Activated CD4-positive, alpha-beta T cell treated with anti-CD3 and anti-CD28 coated beads, Interleukin-2, amount 10 ng/mL, durations not matched to agents 24 days and 14 days (primary cell): Measurements from ENCODE around the gene AK9. TPM values are rescaled to one million over a fixed set of nuclear protein-coding genes. Genes with fewer than 3 reads are reported as not detected.
A peak's percentile ranks its signal among the peaks of the same experiment; 100 is the strongest.
"Not testable (repeated sequence)": the region's sequence is repeated elsewhere in the genome, so short reads cannot be mapped to it uniquely, and the experiment has no call there.

ENCODE experiments used
- DNase-seq: peaks from one replicate; pipeline ENCODE4 v3.0.0; 2022
- H3K27ac Mint-ChIP-seq: one replicate; pipeline ENCODE4 v1.8.0; 2022; ENCODE audit warnings: mild to moderate bottlenecking, mixed read lengths
- H3K27me3 Mint-ChIP-seq: one replicate; pipeline ENCODE4 v1.8.0; 2022; ENCODE audit warnings: mixed read lengths
- H3K36me3 Mint-ChIP-seq: one replicate; pipeline ENCODE4 v1.8.0; 2022; ENCODE audit warnings: low read depth, mild to moderate bottlenecking, mixed read lengths
- H3K4me1 Mint-ChIP-seq: one replicate; pipeline ENCODE4 v1.8.0; 2021; ENCODE audit warnings: mixed read lengths
- H3K4me3 Mint-ChIP-seq: one replicate; pipeline ENCODE4 v1.8.0; 2022; ENCODE audit warnings: mild to moderate bottlenecking, moderate library complexity, mixed read lengths
- H3K9me3 Mint-ChIP-seq: one replicate; pipeline ENCODE4 v1.8.0; 2021; ENCODE audit warnings: mixed read lengths
- intact Hi-C: fragments of 100-400 bp; cut with micrococcal nuclease; formaldehyde crosslinking; loops from one replicate; pipeline ENCODE4 v1.15.1; 2023
- total RNA-seq: library from RNA; stranded (reverse); gene quantifications from 2 replicates; pipeline ENCODE4 v1.2.3, GENCODE V29; 2022

The AK9 gene
- total RNA-seq, 1 donor from 2014 or later, result 2.1 TPM

DNA sequence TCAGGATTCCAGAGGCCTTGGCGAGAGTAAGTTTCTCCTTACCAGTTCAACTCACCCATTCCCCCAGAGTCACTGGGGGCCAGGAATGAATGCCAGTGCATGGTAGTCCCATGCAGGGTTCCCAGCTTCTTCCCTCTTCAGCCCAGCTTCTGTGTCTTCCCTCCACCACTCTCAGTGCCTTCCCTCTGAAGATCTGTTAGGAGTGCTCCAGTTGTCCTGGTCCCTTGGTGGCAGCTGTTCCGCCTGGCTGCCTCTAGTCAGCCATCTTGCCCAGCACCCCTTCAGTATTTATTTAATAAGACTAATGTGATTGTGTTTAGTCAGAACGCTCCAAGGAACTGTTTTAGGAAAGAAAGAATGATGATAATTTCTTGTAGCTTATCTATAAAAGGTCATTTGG lies 23.2 kb upstream of the AK9 start:
- peaks cover 5% of the 10 kb centered on the region for H3K36me3 Mint-ChIP-seq
- no peaks in the 10 kb centered on the region for H3K4me1 Mint-ChIP-seq
- no peak overlapping the region for H3K4me3 Mint-ChIP-seq
- H3K9me3 Mint-ChIP-seq, result peaks cover 4% of the 10 kb centered on the region
- intact Hi-C loops, result no loop called here
- no peaks in the 10 kb centered on the region for H3K27me3 Mint-ChIP-seq
- H3K27ac Mint-ChIP-seq, result no peak overlapping the region
- no peak for DNase-seq

DNA sequence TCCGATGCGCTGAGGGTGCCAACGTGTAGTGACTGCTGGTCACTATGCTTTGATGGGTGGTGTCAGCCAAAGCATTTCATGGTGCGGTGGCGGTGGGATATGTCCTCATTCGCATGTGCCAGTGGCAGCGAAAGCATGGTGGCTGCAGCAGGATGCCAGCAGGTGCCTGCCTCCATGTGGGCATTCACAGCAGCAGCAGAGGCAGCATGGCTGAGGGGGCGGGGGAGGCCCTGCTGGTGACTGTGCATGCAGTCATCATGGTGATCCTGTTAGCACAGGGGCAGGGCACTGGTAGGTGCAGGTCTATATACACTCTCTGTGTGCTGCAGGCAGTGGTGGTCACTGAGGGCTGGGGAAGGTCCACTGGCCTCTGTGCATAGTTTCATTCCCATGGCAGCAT lies 22.1 kb upstream of the AK9 start:
- Mint-ChIP-seq H3K27ac (no peak overlapping the region), H3K9me3 (peaks cover 4% of the 10 kb centered on the region), H3K4me3 (no peak overlapping the region), H3K4me1 (no peaks in the 10 kb centered on the region), H3K27me3 (no peaks in the 10 kb centered on the region), H3K36me3 (peaks cover 4% of the 10 kb centered on the region)
- DNase-seq, result no peak
- intact Hi-C loops, result no loop called here

DNA sequence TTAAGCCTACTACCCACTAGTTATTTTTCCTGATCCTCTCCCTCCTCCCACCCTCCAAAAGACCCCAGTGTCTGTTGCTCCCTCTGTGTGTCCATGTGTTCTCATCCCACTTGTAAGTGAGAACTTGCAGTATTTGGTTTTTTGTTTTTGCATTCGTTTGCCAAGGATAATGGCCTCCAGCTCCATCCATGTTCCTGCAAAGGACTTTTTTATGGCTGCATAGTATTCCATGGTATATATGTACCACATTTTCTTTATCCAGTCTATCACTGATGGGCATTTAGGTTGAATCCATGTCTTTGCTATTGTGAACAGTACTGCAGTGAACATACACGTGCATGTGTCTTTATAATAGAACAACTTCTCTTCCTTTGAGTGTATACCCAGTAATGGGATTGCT lies 17.1 kb upstream of the AK9 start:
- H3K36me3 Mint-ChIP-seq, H3K4me3 Mint-ChIP-seq, H3K27me3 Mint-ChIP-seq, H3K4me1 Mint-ChIP-seq, H3K9me3 Mint-ChIP-seq, H3K27ac Mint-ChIP-seq, DNase-seq: not testable (repeated sequence)
- intact Hi-C loops, result loop anchor here (10.0 kb wide), 1 partner anchor 157 kb away; no protein-coding TSS in a partner anchor

DNA sequence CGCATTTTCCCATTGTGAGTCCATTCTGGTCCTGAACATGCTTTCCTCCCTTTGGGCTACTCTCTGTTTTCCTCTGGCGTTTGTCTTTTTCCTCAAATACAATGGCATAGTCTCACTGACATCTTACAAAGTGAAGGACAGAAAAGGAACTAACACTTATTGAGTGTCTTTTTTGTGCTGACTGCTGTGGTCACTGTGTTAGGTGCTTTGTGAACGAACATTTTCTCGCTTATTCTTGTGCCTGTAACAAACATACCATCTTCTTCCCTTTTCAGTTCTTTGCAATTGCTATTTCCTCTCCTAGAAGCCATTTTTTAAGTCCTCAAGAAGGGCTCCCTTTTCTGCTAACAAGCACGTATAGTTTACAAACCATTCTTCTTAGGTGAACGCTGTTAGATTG lies 15.5 kb upstream of the AK9 start:
- DNase-seq, result no peak
- intact Hi-C loops, result loop anchor here (10.0 kb wide), 1 partner anchor 158 kb away; no protein-coding TSS in a partner anchor
- H3K36me3 Mint-ChIP-seq, result no peaks in the 10 kb centered on the region
- no peak overlapping the region for H3K4me3 Mint-ChIP-seq
- H3K9me3 Mint-ChIP-seq, result peaks cover 4% of the 10 kb centered on the region
- H3K27me3 Mint-ChIP-seq, result no peaks in the 10 kb centered on the region
- H3K4me1 Mint-ChIP-seq, result peaks cover 3% of the 10 kb centered on the region
- no peak overlapping the region for H3K27ac Mint-ChIP-seq

DNA sequence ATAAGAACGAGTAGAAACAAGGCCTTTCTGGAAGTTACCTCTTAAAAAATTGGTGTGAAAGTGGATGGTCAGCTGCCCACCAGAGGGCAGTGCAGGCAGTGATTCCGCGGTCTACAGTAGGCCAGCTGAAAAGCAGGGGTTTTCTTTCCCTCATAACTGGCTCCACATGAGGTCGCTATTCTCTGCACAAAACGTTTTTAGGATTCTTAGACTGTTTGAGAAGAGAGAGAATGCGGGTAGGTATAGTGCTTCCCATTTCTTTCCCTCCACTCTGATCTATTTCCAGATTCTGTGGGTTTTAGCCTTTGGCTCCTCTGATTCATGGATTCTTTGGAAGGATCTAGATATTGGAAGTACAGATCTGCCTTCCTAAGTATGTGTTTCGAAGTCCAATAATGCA lies 14.3 kb upstream of the AK9 start:
- H3K4me1 Mint-ChIP-seq, result peaks cover 3% of the 10 kb centered on the region
- no peak overlapping the region for H3K4me3 Mint-ChIP-seq
- H3K27ac Mint-ChIP-seq, result no peak overlapping the region
- H3K9me3 Mint-ChIP-seq, result peaks cover 4% of the 10 kb centered on the region
- peak; percentile 91 for DNase-seq
- no peaks in the 10 kb centered on the region for H3K36me3 Mint-ChIP-seq
- intact Hi-C loops, result loop anchor here (1.0 to 10.0 kb wide), 6 partner anchors 109 to 686 kb away; no protein-coding TSS in a partner anchor
- H3K27me3 Mint-ChIP-seq, result no peaks in the 10 kb centered on the region

DNA sequence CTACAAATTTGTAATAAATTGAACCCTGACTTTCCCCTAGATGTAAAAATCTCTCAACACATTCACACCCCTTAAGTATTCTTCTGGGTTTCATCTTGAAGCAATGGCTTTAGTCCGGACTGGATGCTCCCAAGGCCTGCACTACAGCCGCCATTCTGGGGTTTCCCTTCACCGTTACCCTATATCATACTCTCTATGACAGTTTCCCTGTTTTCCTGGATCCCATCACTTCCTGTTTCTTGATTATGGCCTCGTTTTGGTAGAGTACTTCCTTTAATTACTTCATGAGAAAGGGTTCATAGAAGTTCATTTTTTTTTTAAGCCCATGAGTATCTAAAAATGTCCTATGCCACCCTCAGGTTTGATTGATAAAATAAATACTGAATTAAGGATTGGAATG lies 11.8 kb upstream of the AK9 start:
- no peaks in the 10 kb centered on the region for H3K9me3 Mint-ChIP-seq
- DNase-seq, result no peak
- no peak overlapping the region for H3K27ac Mint-ChIP-seq
- H3K4me3 Mint-ChIP-seq, result no peak overlapping the region
- H3K4me1 Mint-ChIP-seq, result peaks cover 3% of the 10 kb centered on the region
- no peaks in the 10 kb centered on the region for H3K36me3 Mint-ChIP-seq
- H3K27me3 Mint-ChIP-seq, result no peaks in the 10 kb centered on the region
- intact Hi-C loops, result loop anchor here (10.0 kb wide), 1 partner anchor 162 kb away; no protein-coding TSS in a partner anchor

DNA sequence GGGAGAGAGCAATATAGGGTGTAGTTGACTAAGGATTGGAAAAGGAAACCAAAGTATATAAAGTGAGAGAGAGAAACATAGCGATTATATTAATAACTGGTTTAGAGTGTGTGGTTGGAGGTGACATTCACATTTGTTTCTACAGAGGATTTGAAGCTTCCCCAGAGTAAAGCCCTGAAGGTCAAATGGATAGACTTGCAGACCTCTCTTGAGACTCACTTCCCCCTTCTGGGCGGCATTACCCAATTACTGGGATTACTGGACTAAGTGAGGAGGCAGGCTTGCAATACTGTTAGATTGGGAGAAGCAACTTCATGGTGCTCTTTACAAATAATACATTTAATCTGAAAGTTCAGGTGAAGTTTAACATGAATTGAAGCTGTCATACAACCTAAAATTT lies 10.8 kb upstream of the AK9 start:
- Mint-ChIP-seq H3K4me3 (no peak overlapping the region), H3K4me1 (peaks cover 3% of the 10 kb centered on the region), H3K9me3 (no peaks in the 10 kb centered on the region), H3K36me3 (peaks cover 2% of the 10 kb centered on the region), H3K27ac (no peak overlapping the region), H3K27me3 (no peaks in the 10 kb centered on the region)
- DNase-seq, result no peak
- intact Hi-C loops, result loop anchor here (10.0 kb wide), 1 partner anchor 163 kb away; no protein-coding TSS in a partner anchor

DNA sequence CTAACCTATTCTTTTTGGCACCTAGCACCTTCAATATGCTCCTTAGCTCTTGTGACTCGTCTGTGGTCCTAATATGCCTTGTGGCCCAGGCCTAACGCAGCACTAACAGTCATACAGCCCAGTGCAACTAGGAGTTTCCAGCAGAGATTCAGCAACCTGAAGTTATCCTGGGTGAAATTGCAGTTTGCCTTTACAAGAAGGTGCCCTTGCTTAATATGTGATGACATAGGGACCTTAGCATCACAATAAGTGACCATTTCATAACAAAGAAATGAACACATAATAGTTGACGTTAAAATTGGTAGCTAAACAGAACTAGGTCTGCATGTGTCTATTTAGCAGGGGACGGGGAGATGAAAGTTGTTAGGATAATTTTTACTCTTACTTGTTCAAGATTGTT lies 10.2 kb upstream of the AK9 start:
- Mint-ChIP-seq H3K9me3 (no peaks in the 10 kb centered on the region), H3K4me3 (no peak overlapping the region)
- intact Hi-C loops, result loop anchor here (10.0 kb wide), 1 partner anchor 164 kb away; no protein-coding TSS in a partner anchor

DNA sequence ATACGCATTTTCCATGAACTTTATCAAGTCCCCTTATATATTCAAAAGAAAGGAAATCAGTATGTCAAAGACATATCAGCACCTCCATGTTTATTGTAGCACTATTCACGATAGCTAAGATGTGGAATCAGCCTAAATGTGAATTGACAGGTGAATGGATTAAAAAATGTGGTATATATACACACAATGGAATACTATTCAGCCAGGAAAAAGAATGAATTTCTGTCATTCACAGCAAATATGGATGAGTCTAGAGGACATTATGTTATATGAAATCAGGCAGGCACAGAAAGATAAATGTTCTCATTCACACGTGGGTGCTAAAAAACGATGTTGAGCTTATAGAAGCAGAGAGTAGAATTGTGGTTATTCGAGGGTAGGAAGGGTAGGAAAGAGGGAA lies 5.4 kb upstream of the AK9 start:
- DNase-seq, result no peak
- H3K36me3 Mint-ChIP-seq, result peaks cover 2% of the 10 kb centered on the region
- H3K27me3 Mint-ChIP-seq, result no peaks in the 10 kb centered on the region
- no peaks in the 10 kb centered on the region for H3K9me3 Mint-ChIP-seq
- peaks cover 12% of the 10 kb centered on the region for H3K4me1 Mint-ChIP-seq
- no peak overlapping the region for H3K27ac Mint-ChIP-seq
- H3K4me3 Mint-ChIP-seq, result no peak overlapping the region
- intact Hi-C loops, result loop anchor here (10.0 kb wide), 2 partner anchors 242 to 512 kb away; partner anchors contain the start of gene MICAL1

More for the DNA sequence above, 10.2 kb upstream of the AK9 start:
- DNase-seq, result no peak
- Mint-ChIP-seq H3K27ac (no peak overlapping the region), H3K4me1 (peaks cover 3% of the 10 kb centered on the region), H3K36me3 (peaks cover 2% of the 10 kb centered on the region), H3K27me3 (no peaks in the 10 kb centered on the region)

DNA sequence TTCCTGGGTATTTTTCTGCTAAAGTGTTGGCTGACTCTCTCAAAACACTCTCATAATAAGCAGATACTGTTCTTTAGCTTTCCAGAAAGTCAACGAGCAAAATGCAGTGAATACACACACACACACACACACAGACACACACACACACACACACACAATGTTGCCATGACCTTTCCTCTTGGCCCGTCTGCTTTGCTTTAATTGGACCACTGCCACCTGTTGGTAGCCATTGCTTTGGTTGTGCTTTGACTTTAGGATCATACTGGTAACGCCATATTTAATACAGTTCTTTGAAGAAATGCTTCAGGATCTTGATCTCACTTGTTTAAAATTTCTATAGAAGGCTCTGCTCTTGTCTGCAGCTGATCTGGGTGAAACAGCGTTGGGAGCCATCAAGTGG lies 4.5 kb upstream of the AK9 start:
- intact Hi-C loops, result loop anchor here (1.0 to 10.0 kb wide), 3 partner anchors 99 to 511 kb away; partner anchors contain the start of gene MICAL1
- Mint-ChIP-seq H3K4me3 (no peak overlapping the region), H3K4me1 (peaks cover 12% of the 10 kb centered on the region), H3K9me3 (no peaks in the 10 kb centered on the region), H3K27me3 (no peaks in the 10 kb centered on the region), H3K36me3 (peaks cover 2% of the 10 kb centered on the region), H3K27ac (no peak overlapping the region)
- DNase-seq, result peak; percentile 60

DNA sequence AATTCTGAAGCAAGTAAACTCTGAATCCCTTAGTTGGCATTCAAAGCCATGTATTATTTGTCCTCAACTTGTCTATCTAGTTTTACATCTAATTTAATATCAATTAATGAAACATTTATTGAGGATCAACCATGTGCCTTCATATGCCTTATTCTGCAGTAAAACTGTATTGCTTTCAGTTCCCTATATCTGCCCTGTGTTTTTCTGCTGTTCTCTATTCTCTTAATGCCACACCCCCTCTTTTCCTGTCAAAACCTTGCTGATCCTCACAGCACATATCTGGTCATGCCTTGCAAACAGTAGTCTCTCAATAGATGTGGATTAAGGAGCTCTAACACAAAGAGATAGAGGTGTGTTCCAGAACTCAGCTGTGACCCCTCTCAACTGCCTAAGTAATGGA lies 2.1 kb upstream of the AK9 start:
- Mint-ChIP-seq H3K4me1 (peaks cover 17% of the 10 kb centered on the region), H3K27ac (no peak overlapping the region), H3K36me3 (peaks cover 2% of the 10 kb centered on the region), H3K9me3 (no peaks in the 10 kb centered on the region), H3K4me3 (peak overlapping the region; percentile 4), H3K27me3 (peaks cover 8% of the 10 kb centered on the region)
- DNase-seq, result no peak
- intact Hi-C loops, result loop anchor here (5.0 to 10.0 kb wide), 4 partner anchors 81 to 508 kb away; partner anchors contain the start of genes CDC40 and MICAL1

DNA sequence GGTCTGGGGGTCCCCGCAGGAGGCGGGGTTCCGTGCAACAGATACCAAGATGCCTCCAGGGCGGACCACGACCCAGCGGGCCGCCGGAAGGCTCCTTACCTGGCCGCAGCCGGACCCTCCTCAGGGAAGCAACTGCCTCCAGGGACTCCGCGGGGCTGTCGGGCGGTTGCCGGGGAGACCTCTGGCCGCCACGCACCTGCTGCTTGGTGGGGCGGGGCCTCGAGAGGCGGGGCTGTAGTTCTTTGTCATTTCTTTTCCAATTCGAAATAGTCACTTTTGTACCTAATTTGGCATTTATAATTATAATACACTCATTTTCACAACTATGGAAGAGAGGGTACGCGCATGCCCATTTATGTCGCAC lies 647 bp downstream of the AK9 start:
- intact Hi-C loops, result loop anchor here (2.0 to 10.0 kb wide), 8 partner anchors 62 to 596 kb away; partner anchors contain the start of genes CDC40, CEP57L1, MICAL1 and SESN1
- peak; percentile 90 for DNase-seq
- peak overlapping the region; percentile 86 for H3K4me3 Mint-ChIP-seq
- no peaks in the 10 kb centered on the region for H3K9me3 Mint-ChIP-seq
- H3K4me1 Mint-ChIP-seq, result peaks cover 27% of the 10 kb centered on the region
- H3K27me3 Mint-ChIP-seq, result peaks cover 8% of the 10 kb centered on the region
- peak overlapping the region; percentile 87 for H3K27ac Mint-ChIP-seq
- peaks cover under 1% of the 10 kb centered on the region for H3K36me3 Mint-ChIP-seq

DNA sequence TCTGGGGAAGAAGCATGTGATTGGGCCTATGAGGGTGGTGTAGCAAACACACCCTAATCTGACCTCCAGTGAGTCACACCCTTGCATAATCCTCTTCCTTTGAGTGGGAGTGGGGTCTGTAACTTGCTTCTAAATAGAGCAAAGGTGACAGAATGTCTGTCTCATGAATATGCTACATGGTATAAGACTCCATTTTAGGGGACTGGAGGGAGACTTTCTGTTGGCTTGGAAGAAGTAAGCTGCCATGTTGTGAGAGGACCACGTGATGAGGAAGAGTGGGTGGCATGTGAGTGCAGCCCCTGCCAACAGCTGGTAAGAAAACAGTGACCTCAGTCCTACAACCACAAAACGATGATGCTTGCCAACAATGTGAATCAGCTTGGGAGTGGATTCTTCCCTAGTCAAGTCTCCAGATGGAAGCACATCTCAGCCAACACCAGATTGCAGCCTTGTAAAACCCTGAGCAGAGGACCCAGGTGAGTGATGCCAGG lies 3.7 kb downstream of the AK9 start:
- DNase-seq, result no peak
- intact Hi-C loops, result no loop called here
- Mint-ChIP-seq H3K4me3 (no peak overlapping the region), H3K27ac (peak overlapping the region; percentile 83), H3K9me3 (peaks cover 13% of the 10 kb centered on the region), H3K27me3 (peaks cover 8% of the 10 kb centered on the region), H3K36me3 (peaks cover 2% of the 10 kb centered on the region), H3K4me1 (peaks cover 23% of the 10 kb centered on the region)

DNA sequence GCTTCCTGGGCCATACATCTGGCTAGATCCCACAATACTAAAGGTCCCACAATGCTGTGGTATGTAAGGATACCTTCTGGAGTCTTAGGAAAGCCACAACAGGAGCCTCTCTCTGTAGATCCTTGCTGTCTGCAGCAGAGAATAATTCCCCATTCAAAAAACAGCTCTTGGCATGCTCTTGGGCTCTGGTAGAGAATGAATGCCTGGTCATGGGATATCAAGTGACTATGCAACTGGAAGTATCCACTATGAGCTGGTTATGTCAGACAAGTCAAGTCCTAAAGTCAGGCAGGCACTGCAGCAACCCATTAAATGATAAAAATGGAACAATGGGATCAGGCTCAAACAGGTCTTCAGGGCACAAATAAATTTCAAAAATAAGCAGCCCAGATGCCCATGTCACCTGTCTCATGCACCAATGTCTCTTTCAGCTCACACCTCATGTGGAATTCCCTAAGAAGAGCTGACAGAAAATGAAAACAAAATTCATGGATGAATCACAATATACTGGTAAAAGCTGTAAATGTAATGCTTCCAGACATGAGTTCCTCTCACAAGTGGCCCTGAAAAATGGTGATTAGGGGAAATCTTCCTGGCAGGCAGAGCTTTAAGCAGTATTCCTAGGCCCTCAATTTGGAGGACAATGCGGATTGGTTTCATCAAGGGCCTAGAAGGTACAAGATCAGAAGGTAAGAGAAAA lies 4.3 kb downstream of the AK9 start:
- intact Hi-C loops, result no loop called here
- no peak for DNase-seq
- peaks cover 20% of the 10 kb centered on the region for H3K4me1 Mint-ChIP-seq
- peaks cover 8% of the 10 kb centered on the region for H3K27me3 Mint-ChIP-seq
- H3K9me3 Mint-ChIP-seq, result peaks cover 15% of the 10 kb centered on the region
- H3K36me3 Mint-ChIP-seq, result peaks cover 2% of the 10 kb centered on the region
- H3K4me3 Mint-ChIP-seq, result no peak overlapping the region
- H3K27ac Mint-ChIP-seq, result peak overlapping the region; percentile 83
